Mesodermal cell (in vitro differentiated cells): ENCODE data around the gene CD72.
"Not testable (repeated sequence)": the region's sequence is repeated elsewhere in the genome, so short reads cannot be mapped to it uniquely, and the experiment has no call there.

Experiments
- H3K27ac ChIP-seq: 2 replicates; pipeline ENCODE4 v1.7.0; 2013; ENCODE audit warnings: mild to moderate bottlenecking, low read depth, low read length, moderate library complexity; ENCODE audit not compliant: severe bottlenecking
- H3K36me3 ChIP-seq: 2 replicates; pipeline ENCODE4 v1.7.1; 2013; ENCODE audit warnings: mild to moderate bottlenecking, low read length, moderate library complexity; ENCODE audit not compliant: control insufficient read depth, insufficient read depth
- H3K4me1 ChIP-seq: one replicate; pipeline ENCODE4 v1.7.1; 2013; ENCODE audit warnings: mild to moderate bottlenecking, low read length; ENCODE audit not compliant: insufficient read depth, control insufficient read depth, poor library complexity, severe bottlenecking
- H3K4me3 ChIP-seq: 2 replicates; pipeline ENCODE4 v1.7.0; 2013; ENCODE audit warnings: low read length, control low read depth, mild to moderate bottlenecking; ENCODE audit not compliant: insufficient read depth, poor library complexity, severe bottlenecking; ENCODE audit errors: extremely low read depth
- H3K9me3 ChIP-seq: 2 replicates; pipeline ENCODE4 v1.7.1; 2013; ENCODE audit warnings: mild to moderate bottlenecking, low read length, moderate library complexity; ENCODE audit not compliant: control insufficient read depth
- WGBS, 2 experiments: methylation state at CpG; one replicate each; pipeline ENCODE4 v1.1.5; 2013; ENCODE audit warnings: missing lambda C conversion rate in 2 of 2; ENCODE audit not compliant: insufficient coverage in 2 of 2; 5-methylcytosine and 5-hydroxymethylcytosine counted together

Gene CD72

DNA sequence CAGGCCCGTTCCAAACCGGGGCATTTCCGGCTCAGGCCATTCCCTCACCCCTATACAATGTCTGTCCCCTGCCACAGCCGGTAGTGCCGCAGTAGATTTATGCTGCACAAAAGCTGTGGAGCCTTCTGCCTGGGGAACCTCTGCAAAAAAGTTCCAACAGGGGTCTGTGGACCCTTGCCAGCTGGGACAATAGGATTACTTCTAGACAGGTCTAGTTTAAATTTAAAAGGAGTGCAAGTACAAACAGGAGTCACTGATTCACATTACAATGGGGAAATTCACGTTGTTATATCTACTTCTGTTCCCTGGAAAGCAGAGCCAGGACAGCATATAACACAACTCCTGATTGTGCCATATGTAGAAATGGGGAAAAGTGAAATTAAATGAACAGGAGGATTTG, 34.7 kb downstream of the CD72 start:
- 63 to 64% methylated on average over 5 of the region's 6 CpGs for WGBS, 2 experiments

DNA sequence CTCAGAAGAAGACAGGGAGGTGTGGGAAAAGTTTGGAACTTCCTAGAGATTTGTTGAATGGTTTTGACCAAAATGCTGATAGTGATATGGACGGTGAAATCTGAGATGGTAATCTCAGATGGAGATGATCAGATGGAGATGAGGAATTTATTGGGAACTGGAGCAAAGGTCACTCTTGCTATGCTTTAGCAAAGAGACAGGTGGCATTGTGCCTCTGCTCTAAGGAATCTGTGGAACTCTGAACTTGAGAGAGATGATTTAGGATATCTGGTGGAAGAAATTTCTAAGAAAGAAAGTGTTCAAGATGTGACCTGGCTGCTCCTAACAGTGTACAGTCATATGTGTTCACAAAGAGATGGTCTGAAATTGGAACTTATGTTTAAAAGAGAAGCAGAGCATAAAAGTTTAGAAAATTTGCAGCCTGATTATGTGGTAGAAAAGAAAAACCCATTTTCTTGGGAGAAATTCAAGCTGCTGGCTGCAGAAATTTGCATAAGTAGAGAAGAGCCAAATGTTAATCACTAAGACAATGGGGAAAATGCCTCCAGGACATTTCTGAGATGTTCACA, 38.5 kb downstream of the CD72 start:
- H3K4me3 ChIP-seq, H3K36me3 ChIP-seq, H3K4me1 ChIP-seq, H3K27ac ChIP-seq: not testable (repeated sequence)
- 75 to 94% methylated on average over 1 of the region's 1 CpG for WGBS, 2 experiments
- H3K9me3 ChIP-seq: peaks cover 16% of the 10 kb centered on the region

More for the DNA sequence above, 34.7 kb downstream of the CD72 start:
- not testable (repeated sequence) for H3K4me3 ChIP-seq, H3K27ac ChIP-seq, H3K36me3 ChIP-seq, H3K4me1 ChIP-seq
- peaks cover 16% of the 10 kb centered on the region for H3K9me3 ChIP-seq

DNA sequence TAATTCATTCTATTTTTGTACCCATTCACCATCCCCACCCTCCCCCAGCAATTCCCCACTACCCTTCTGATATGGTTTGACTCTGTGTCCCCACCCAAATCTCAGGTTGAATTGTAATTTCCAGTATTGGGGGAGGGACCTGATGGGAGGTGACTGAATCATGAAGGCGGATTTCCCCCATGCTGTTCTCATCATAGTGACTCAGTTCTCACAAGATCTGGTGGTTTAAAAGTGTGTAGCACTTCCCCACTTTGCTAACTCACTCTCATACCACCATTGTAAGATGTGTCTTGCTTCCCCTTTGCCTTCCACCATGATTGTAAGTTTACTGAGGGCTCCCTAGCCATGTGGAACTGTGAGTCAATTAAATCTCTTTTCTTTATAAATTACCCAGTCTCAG, 39.1 kb downstream of the CD72 start:
- no CpG with 5 or more reads among the region's 1 CpG for WGBS, 2 experiments
- H3K4me1 ChIP-seq: no peaks in the 10 kb centered on the region

GRCh38 chr9:35577486-35577885, 40.7 kb downstream of the CD72 start:
- H3K4me1 ChIP-seq: no peaks in the 10 kb centered on the region
- peaks cover 16% of the 10 kb centered on the region for H3K9me3 ChIP-seq
- 76 to 100% methylated on average over 1 to 3 of the region's 5 CpGs for WGBS, 2 experiments
- no peak overlapping the region for H3K27ac ChIP-seq
- no peaks in the 10 kb centered on the region for H3K36me3 ChIP-seq
- no peak overlapping the region for H3K4me3 ChIP-seq

More for the DNA sequence above, 39.1 kb downstream of the CD72 start:
- Histone ChIP-seq H3K36me3 (no peaks in the 10 kb centered on the region), H3K4me3 (no peak overlapping the region), H3K27ac (no peak overlapping the region), H3K9me3 (peaks cover 16% of the 10 kb centered on the region)

DNA sequence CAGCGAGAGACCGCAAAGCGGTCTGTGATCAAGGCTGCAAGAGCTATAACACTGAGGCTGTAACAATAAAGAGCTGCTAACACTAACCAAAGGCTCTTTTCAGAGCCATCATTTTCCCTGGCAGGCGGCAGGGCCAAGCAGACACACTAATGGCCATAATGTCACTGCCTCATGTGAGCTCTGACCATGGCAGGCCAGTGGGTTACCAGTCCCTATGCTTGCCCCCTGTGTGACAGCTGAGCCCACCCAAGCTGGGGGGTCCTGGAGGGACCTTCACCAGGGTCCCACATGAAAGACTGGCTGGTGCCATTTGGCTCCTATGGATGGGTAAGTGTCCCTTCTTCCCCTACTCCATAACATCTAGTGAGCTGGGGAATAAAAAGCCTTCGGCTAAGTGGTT, 42.7 kb downstream of the CD72 start:
- WGBS, 2 experiments: 91 to 100% methylated on average over 4 to 5 of the region's 5 CpGs
- Histone ChIP-seq H3K4me3 (no peak overlapping the region), H3K9me3 (peaks cover 9% of the 10 kb centered on the region), H3K27ac (no peak overlapping the region), H3K4me1 (no peaks in the 10 kb centered on the region), H3K36me3 (no peaks in the 10 kb centered on the region)

GRCh38 chr9:35574578-35575122, 43.6 kb downstream of the CD72 start:
- Histone ChIP-seq H3K4me3 (no peak overlapping the region), H3K36me3 (no peaks in the 10 kb centered on the region), H3K4me1 (no peaks in the 10 kb centered on the region), H3K27ac (no peak overlapping the region), H3K9me3 (peaks cover 2% of the 10 kb centered on the region)
- 83% methylated on average over 1 of the region's 2 CpGs; no CpG with 5 or more reads in 1 of the 2 experiments for WGBS, 2 experiments

DNA sequence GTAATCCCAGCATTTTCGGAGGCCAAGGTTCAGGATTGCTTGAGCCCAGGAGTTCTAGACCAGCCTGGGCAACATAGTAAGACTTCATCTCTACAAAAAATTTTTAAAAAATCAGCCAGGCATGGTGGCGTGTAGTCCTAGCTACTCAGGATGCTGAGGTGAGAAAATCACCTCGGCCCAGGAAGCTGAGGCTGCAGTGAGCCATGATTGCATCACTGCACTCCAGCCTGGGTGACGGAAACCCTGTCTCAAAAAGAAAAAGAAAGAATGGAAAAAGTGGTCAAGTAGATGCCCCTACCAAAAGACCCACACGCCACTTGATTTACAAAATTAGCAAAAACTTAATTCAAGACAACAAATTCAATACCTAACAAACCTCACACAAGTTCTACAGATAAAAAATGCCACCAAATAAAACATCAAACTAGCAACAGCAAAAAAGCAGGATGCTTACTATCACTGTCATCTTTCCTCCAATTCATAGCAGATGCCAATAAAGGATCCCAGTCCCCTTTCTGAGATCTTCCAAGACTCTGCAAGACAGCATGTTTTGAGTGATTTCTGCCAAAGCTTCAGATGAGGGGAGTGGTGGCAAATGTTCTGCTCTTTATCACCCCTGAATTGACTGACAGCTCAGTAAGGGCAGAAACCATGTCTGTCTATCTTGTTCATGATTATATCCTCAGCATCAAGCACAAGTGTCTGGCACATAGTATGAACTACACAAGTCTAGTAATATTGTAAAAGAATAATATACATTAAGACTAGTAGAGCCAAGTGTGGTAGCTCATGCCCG, 47.3 kb downstream of the CD72 start:
- Histone ChIP-seq H3K4me3 (no peak overlapping the region), H3K4me1 (no peaks in the 10 kb centered on the region), H3K36me3 (no peaks in the 10 kb centered on the region), H3K9me3 (no peaks in the 10 kb centered on the region), H3K27ac (no peak overlapping the region)
- WGBS, 2 experiments: 93 to 96% methylated on average over 3 to 4 of the region's 6 CpGs

DNA sequence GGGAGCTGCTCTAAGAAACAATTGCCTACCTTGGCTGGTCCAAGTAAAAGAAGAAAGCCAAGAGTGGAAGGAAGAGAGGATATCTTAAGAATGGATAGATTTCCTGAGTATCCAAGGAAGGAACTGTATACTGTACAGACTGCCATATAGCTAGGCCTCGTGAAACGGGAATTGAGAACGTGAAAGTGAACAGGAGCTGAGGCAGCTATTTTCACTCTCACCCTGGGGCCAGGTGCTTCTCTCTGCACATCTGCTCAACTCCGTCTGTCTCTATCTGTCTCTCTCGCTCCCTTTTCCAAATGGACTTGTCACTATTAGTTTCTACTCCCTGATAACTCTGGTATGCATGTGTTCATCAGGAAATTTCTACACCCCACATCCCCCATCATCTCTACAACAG, 49.0 kb downstream of the CD72 start:
- WGBS, 2 experiments: 91 to 96% methylated on average over 5 of the region's 5 CpGs
- no peaks in the 10 kb centered on the region for H3K36me3 ChIP-seq
- no peaks in the 10 kb centered on the region for H3K4me1 ChIP-seq
- H3K27ac ChIP-seq: no peak overlapping the region
- H3K9me3 ChIP-seq: no peaks in the 10 kb centered on the region
- H3K4me3 ChIP-seq: no peak overlapping the region

GRCh38 chr9:35568196-35568595, 50.0 kb downstream of the CD72 start:
- Histone ChIP-seq H3K4me1 (peaks cover 7% of the 10 kb centered on the region), H3K4me3 (no peak overlapping the region), H3K27ac (no peak overlapping the region), H3K9me3 (no peaks in the 10 kb centered on the region), H3K36me3 (no peaks in the 10 kb centered on the region)
- 91 to 100% methylated on average over 1 to 4 of the region's 4 CpGs for WGBS, 2 experiments

DNA sequence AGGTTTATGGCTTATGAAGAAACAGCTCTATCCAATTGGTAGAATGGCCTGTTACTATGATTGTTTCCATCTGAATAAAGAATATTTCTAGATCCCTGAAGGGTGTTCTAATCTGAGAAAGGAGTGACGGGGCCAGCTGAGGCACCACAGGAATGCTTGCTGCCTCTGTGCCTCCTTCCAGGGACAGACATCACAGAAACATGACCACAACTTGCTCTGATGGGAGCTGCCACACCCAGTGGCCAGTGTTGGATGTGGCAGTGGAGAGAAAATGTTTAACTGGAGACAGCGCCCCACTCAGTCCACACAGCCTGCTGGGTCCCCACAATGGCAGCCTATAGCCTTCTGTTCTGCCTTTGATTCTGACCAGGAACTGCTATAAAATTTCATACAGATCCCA, 51.8 kb downstream of the CD72 start:
- no peaks in the 10 kb centered on the region for H3K9me3 ChIP-seq
- no peak overlapping the region for H3K4me3 ChIP-seq
- H3K27ac ChIP-seq: no peak overlapping the region
- no peaks in the 10 kb centered on the region for H3K36me3 ChIP-seq
- 85 to 100% methylated on average over 2 of the region's 2 CpGs for WGBS, 2 experiments
- H3K4me1 ChIP-seq: peaks cover 9% of the 10 kb centered on the region

DNA sequence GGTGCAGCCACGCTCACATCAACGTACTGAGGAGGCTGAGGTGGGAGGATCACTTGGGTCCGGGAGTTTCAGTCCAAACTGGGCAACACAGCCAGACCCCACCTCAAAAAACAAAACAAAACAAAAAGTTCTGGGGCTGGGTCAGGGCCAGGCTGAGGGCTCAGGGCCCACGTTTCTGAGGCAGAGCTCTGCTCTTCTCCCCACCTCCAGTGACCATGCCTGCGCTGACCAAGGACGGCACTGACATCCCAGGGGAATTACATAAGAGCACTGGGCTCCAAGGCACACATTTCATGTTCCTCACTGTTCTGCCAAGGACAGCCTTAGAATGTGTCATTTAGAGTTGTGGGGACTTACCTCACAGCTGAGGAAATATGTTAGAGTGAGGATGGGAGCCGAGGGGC, 53.6 kb downstream of the CD72 start:
- no peak overlapping the region for H3K4me3 ChIP-seq
- 90 to 100% methylated on average over 3 to 4 of the region's 7 CpGs for WGBS, 2 experiments
- H3K9me3 ChIP-seq: no peaks in the 10 kb centered on the region
- peaks cover 12% of the 10 kb centered on the region for H3K36me3 ChIP-seq
- peaks cover 9% of the 10 kb centered on the region for H3K4me1 ChIP-seq
- H3K27ac ChIP-seq: no peak overlapping the region
